GM23338 (cell line): ENCODE results near the gene PKNOX2. TPM values are rescaled to one million over a fixed set of nuclear protein-coding genes. Genes with fewer than 3 reads are reported as not detected.

ENCODE experiments used
- ATAC-seq: fragments of 200-7000 bp; cut with Tn5 transposase; 3 replicates; pipeline ENCODE4 v1.9.1; 2020
- DNase-seq: peaks from one replicate; pipeline ENCODE4 v3.0.0-alpha.2; 2015; ENCODE audit warnings: low spot score
- H2AFZ ChIP-seq: fragments of 200-600 bp; sonication (generic); 2 replicates; pipeline ENCODE4 v1.8.0; 2016; ENCODE audit warnings: antibody characterized with exemption, mild to moderate bottlenecking, moderate library complexity
- H3F3A ChIP-seq: fragments of 200-600 bp; sonication (generic); replicated peaks from 2 replicates; pipeline ENCODE4 v1.8.0; 2017; ENCODE audit warnings: antibody characterized with exemption, mixed run types, low read depth
- H3K27ac ChIP-seq: fragments of 200-600 bp; sonication (generic); 2 replicates; pipeline ENCODE4 v1.6.1; 2016; ENCODE audit warnings: low read depth
- H3K27me3 ChIP-seq: fragments of 200-600 bp; sonication (generic); 2 replicates; pipeline ENCODE4 v1.8.0; 2016; ENCODE audit warnings: mild to moderate bottlenecking, mixed run types, moderate library complexity; ENCODE audit not compliant: insufficient read depth
- H3K36me3 ChIP-seq: fragments of 200-600 bp; sonication (generic); 2 replicates; pipeline ENCODE4 v1.8.0; 2016; ENCODE audit warnings: mild to moderate bottlenecking; ENCODE audit not compliant: insufficient read depth
- H3K4me1 ChIP-seq: fragments of 200-600 bp; sonication (generic); 2 replicates; pipeline ENCODE4 v1.8.0; 2016; ENCODE audit warnings: mild to moderate bottlenecking, moderate library complexity; ENCODE audit not compliant: insufficient read depth
- H3K4me2 ChIP-seq: fragments of 200-600 bp; sonication (generic); 2 replicates; pipeline ENCODE4 v1.7.1; 2017; ENCODE audit warnings: mixed run types
- H3K4me3 ChIP-seq: fragments of 200-600 bp; sonication (generic); 2 replicates; pipeline ENCODE4 v1.6.1; 2016; ENCODE audit warnings: mixed run types
- H3K79me2 ChIP-seq: fragments of 200-600 bp; sonication (generic); replicated peaks from 2 replicates; pipeline ENCODE4 v1.8.0; 2017; ENCODE audit warnings: mild to moderate bottlenecking; ENCODE audit not compliant: insufficient read depth
- H3K9me2 ChIP-seq: fragments of 200-600 bp; sonication (generic); 2 replicates; pipeline ENCODE4 v1.8.0; 2017; ENCODE audit not compliant: insufficient read depth
- H4K20me1 ChIP-seq: fragments of 200-600 bp; sonication (generic); replicated peaks from 2 replicates; pipeline ENCODE4 v1.8.0; 2017; ENCODE audit warnings: mild to moderate bottlenecking; ENCODE audit not compliant: insufficient read depth
- H3K27ac Mint-ChIP-seq: 2 replicates; pipeline ENCODE4 v1.8.0; 2020; ENCODE audit warnings: inconsistent platforms, mild to moderate bottlenecking, moderate library complexity, mixed read lengths
- H3K27me3 Mint-ChIP-seq: 3 replicates; pipeline ENCODE4 v1.8.0; 2022; ENCODE audit warnings: low read depth, mild to moderate bottlenecking, moderate library complexity, mixed read lengths, inconsistent platforms; ENCODE audit not compliant: insufficient read depth, poor library complexity
- H3K36me3 Mint-ChIP-seq: 3 replicates; pipeline ENCODE4 v1.8.0; 2021; ENCODE audit warnings: low read depth, mild to moderate bottlenecking, inconsistent platforms, moderate library complexity, mixed read lengths
- H3K4me1 Mint-ChIP-seq: 3 replicates; pipeline ENCODE4 v1.8.0; 2020; ENCODE audit warnings: mild to moderate bottlenecking, inconsistent platforms, mixed read lengths
- H3K4me3 Mint-ChIP-seq: 3 replicates; pipeline ENCODE4 v1.8.0; 2021; ENCODE audit warnings: moderate library complexity, mild to moderate bottlenecking, inconsistent platforms, mixed read lengths
- H3K9me3 Mint-ChIP-seq: 3 replicates; pipeline ENCODE4 v1.8.0; 2020; ENCODE audit warnings: moderate library complexity, mild to moderate bottlenecking, inconsistent platforms, mixed read lengths
- CTCF ChIP-seq, 2 experiments: fragments of 200-600 bp in 1 of 2; sonication (generic) in 1 of 2; conservative IDR thresholded peaks; 2 replicates each; pipeline versions ENCODE4 v1.5.1 to v1.6.1; 2016 to 2017; ENCODE audit warnings: antibody characterized with exemption in 2 of 2, low read depth in 2 of 2, mild to moderate bottlenecking in 2 of 2, moderate library complexity in 1 of 2
- POLR2AphosphoS5 ChIP-seq: IDR thresholded peaks from 2 replicates; pipeline ENCODE4 v1.6.1; 2016; ENCODE audit warnings: antibody characterized with exemption, low read depth
- STAT1 ChIP-seq: IDR thresholded peaks from one replicate; pipeline ENCODE4 v1.6.1; 2016; ENCODE audit warnings: antibody characterized with exemption; ENCODE audit not compliant: unreplicated experiment
- ZNF462 ChIP-seq: fragments of 250-450 bp; sonication (Bioruptor Pico); IDR thresholded peaks from 2 replicates; pipeline ENCODE4 v1.5.0; 2020; ENCODE audit warnings: mild to moderate bottlenecking, moderate library complexity
- polyA plus RNA-seq: library from polyadenylated mRNA; unstranded; fragments of >200 nt; fragmentation: Nextera tagmentation; extraction: Ambion mirVana; gene quantifications from 2 replicates; pipeline ENCODE4 v1.2.1, GENCODE V29; 2016
- total RNA-seq: library from RNA; depleted of rRNA; stranded (reverse); fragments of >200 nt; shearing (Covaris generic); gene quantifications from 2 replicates; pipeline ENCODE4 v1.2.3, GENCODE V29; 2014
- TF ChIP-seq, protein P1 (sequence below): IDR thresholded peaks from one replicate; pipeline ENCODE4 v1.6.1; 2018; ENCODE audit warnings: antibody characterized with exemption; ENCODE audit not compliant: unreplicated experiment

The PKNOX2 gene
- total and polyA plus RNA-seq, 2 experiments from 2014 or later = 0.42 to 0.83 TPM

- Histone ChIP-seq H4K20me1 (no peaks in the 10 kb centered on the region), H3K4me3 (no peak overlapping the region), H3K4me2 (no peak overlapping the region), H3K4me1 (peaks cover 25% of the 10 kb centered on the region), H3K36me3 (no peaks in the 10 kb centered on the region), H3K79me2 (no peaks in the 10 kb centered on the region), H3K9me2 (no peaks in the 10 kb centered on the region), H2AFZ (no peak overlapping the region), H3F3A (no peaks in the 10 kb centered on the region), H3K27ac (no peak overlapping the region), H3K27me3 (no peaks in the 10 kb centered on the region)
- peaks cover 7% of the 10 kb centered on the region; the same call in 2 of the 3 replicates for H3K36me3 Mint-ChIP-seq
- H3K27me3 Mint-ChIP-seq = peaks cover 14% of the 10 kb centered on the region
- no peak for ATAC-seq
- H3K4me3 Mint-ChIP-seq = no peak overlapping the region
- TF ChIP-seq ZNF462 (CRISPR knock-in tag) = no peak
- no peak for TF ChIP-seq POLR2AphosphoS5
- no peak for TF ChIP-seq CTCF (conservative IDR thresholded peaks at IDR 0.05; ENCODE audit: low read depth in 2 of 2)
- TF ChIP-seq, protein P1, sequence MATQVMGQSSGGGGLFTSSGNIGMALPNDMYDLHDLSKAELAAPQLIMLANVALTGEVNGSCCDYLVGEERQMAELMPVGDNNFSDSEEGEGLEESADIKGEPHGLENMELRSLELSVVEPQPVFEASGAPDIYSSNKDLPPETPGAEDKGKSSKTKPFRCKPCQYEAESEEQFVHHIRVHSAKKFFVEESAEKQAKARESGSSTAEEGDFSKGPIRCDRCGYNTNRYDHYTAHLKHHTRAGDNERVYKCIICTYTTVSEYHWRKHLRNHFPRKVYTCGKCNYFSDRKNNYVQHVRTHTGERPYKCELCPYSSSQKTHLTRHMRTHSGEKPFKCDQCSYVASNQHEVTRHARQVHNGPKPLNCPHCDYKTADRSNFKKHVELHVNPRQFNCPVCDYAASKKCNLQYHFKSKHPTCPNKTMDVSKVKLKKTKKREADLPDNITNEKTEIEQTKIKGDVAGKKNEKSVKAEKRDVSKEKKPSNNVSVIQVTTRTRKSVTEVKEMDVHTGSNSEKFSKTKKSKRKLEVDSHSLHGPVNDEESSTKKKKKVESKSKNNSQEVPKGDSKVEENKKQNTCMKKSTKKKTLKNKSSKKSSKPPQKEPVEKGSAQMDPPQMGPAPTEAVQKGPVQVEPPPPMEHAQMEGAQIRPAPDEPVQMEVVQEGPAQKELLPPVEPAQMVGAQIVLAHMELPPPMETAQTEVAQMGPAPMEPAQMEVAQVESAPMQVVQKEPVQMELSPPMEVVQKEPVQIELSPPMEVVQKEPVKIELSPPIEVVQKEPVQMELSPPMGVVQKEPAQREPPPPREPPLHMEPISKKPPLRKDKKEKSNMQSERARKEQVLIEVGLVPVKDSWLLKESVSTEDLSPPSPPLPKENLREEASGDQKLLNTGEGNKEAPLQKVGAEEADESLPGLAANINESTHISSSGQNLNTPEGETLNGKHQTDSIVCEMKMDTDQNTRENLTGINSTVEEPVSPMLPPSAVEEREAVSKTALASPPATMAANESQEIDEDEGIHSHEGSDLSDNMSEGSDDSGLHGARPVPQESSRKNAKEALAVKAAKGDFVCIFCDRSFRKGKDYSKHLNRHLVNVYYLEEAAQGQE = no peak
- no peak for TF ChIP-seq STAT1
- H3K9me3 Mint-ChIP-seq = peaks cover 7% of the 10 kb centered on the region
- DNase-seq = no peak
- no peak overlapping the region for H3K27ac Mint-ChIP-seq
- H3K4me1 Mint-ChIP-seq = peaks cover 41% of the 10 kb centered on the region
These were observed 147.8 kb downstream of the PKNOX2 start for GRCh38 chr11:125312391-125312790.
